ENCODE results near the gene DEXI.

GRCh38 chr16:10926867-10927266 is 15.4 kb downstream of the DEXI start:
- TF ChIP-seq CTCF (IDR thresholded peaks at IDR 0.05; ENCODE audit: low read depth, low read length, poor library complexity, severe bottlenecking) = no peak
- TF ChIP-seq EZH2phosphoT487 (IDR thresholded peaks at IDR 0.05; ENCODE audit: borderline replicate concordance, low read length) = no peak
